Bronchial epithelial cell (primary cell): ENCODE data around the gene PSMG1. TPM values are rescaled to one million over a fixed set of nuclear protein-coding genes. Genes with fewer than 3 reads are reported as not detected.
A peak's percentile ranks its signal among the peaks of the same experiment; 100 is the strongest.
"Not testable (repeated sequence)": the region's sequence is repeated elsewhere in the genome, so short reads cannot be mapped to it uniquely, and the experiment has no call there.

Source experiments
- DNase-seq: peaks from one replicate; pipeline ENCODE4 v3.0.0-alpha.2; 2010; ENCODE audit warnings: low read depth
- FAIRE-seq: peaks from 2 replicates; lab custom pipeline; 2011; peaks lifted over from hg19 to GRCh38; lab: Jason Lieb, UNC
- H3K27me3 ChIP-seq: 2 replicates; pipeline ENCODE4 v1.5.1; 2011; ENCODE audit warnings: low read length; ENCODE audit not compliant: control insufficient read depth, insufficient read depth
- H3K36me3 ChIP-seq: 2 replicates; pipeline ENCODE4 v1.5.1; 2011; ENCODE audit warnings: low read length; ENCODE audit not compliant: control insufficient read depth, insufficient read depth
- H3K4me3 ChIP-seq: 2 replicates; pipeline ENCODE4 v1.5.1; 2011; ENCODE audit warnings: mild to moderate bottlenecking, low read depth, low read length, control low read depth
- CTCF ChIP-seq: IDR thresholded peaks from 2 replicates; pipeline ENCODE4 v1.5.1; 2011; ENCODE audit warnings: mild to moderate bottlenecking, moderate library complexity, low read length, control low read depth, inconsistent platforms; ENCODE audit not compliant: insufficient read depth, severe bottlenecking
- total RNA-seq: library from RNA; depleted of rRNA; stranded (reverse); fragments of >200 nt; gene quantifications from 2 replicates; pipeline ENCODE4 v1.2.1, GENCODE V29; 2014

Gene PSMG1
- total RNA-seq, 1 donor from 2014 or later: 57.1 TPM

- TF ChIP-seq CTCF: no peak
- FAIRE-seq (no peak), DNase-seq (peak; percentile 52)
- Histone ChIP-seq H3K36me3 (no peaks in the 10 kb centered on the region), H3K4me3 (no peak overlapping the region), H3K27me3 (no peaks in the 10 kb centered on the region)
These were observed 40.3 kb downstream of the PSMG1 start for GRCh38 chr21:39142972-39143371.

GRCh38 chr21:39141502-39141901 is 41.7 kb downstream of the PSMG1 start:
- TF ChIP-seq CTCF: no peak
- no peaks in the 10 kb centered on the region for H3K27me3 ChIP-seq
- H3K36me3 ChIP-seq: no peaks in the 10 kb centered on the region
- FAIRE-seq: no peak
- no peak overlapping the region for H3K4me3 ChIP-seq
- no peak for DNase-seq

GRCh38 chr21:39137248-39138178 is 45.7 kb downstream of the PSMG1 start:
- Histone ChIP-seq H3K4me3 (no peak overlapping the region), H3K27me3 (no peaks in the 10 kb centered on the region), H3K36me3 (no peaks in the 10 kb centered on the region)
- TF ChIP-seq CTCF: peak; percentile 16
- DNase-seq (peak; percentile 71), FAIRE-seq (no peak)

GRCh38 chr21:39136711-39137110 is 46.5 kb downstream of the PSMG1 start:
- DNase-seq (peak; percentile 71), FAIRE-seq (no peak)
- no peak for TF ChIP-seq CTCF

GRCh38 chr21:39136138-39136537 is 47.1 kb downstream of the PSMG1 start:
- not testable (repeated sequence) for H3K36me3 ChIP-seq, H3K4me3 ChIP-seq, H3K27me3 ChIP-seq
- TF ChIP-seq CTCF: peak; percentile 39
- peak; percentile 63 for DNase-seq
- peak; percentile 60 for FAIRE-seq

More at GRCh38 chr21:39136711-39137110, 46.5 kb downstream of the PSMG1 start:
- Histone ChIP-seq H3K36me3 (no peaks in the 10 kb centered on the region), H3K4me3 (no peak overlapping the region), H3K27me3 (no peaks in the 10 kb centered on the region)
